ENCODE data around the gene FOXK2. TPM values are rescaled to one million over a fixed set of nuclear protein-coding genes. Genes with fewer than 3 reads are reported as not detected.
A peak's percentile ranks its signal among the peaks of the same experiment; 100 is the strongest.

FOXK2 gene
- total RNA-seq, 1 experiment from 2014 or later, result 57.7 TPM

- no peak for TF ChIP-seq STAT6 (CRISPR knock-in tag; conservative IDR thresholded peaks at IDR 0.05; ENCODE audit: low read depth)
Measured at GRCh38 chr17:82605939-82606600, 86.5 kb downstream of the FOXK2 start (continued).

GRCh38 chr17:82608816-82609215 lies 89.3 kb downstream of the FOXK2 start:
- DNase-seq (ENCODE audit: low spot score) (no peak), ATAC-seq (no peak)
- TF ChIP-seq PREB (CRISPR knock-in tag; IDR thresholded peaks at IDR 0.05; ENCODE audit: borderline replicate concordance) (no peak), PRRX2 (CRISPR knock-in tag; IDR thresholded peaks at IDR 0.05) (no peak), ZNF396 (CRISPR knock-in tag; IDR thresholded peaks at IDR 0.05; ENCODE audit: borderline replicate concordance) (no peak), CREM (CRISPR knock-in tag; IDR thresholded peaks at IDR 0.05) (no peak), FOXP4 (CRISPR knock-in tag; IDR thresholded peaks at IDR 0.05) (no peak), SMAD3 (CRISPR knock-in tag; IDR thresholded peaks at IDR 0.05; ENCODE audit: borderline replicate concordance) (no peak), ZNF425 (CRISPR knock-in tag; conservative IDR thresholded peaks at IDR 0.05) (no peak), JAZF1 (CRISPR knock-in tag; IDR thresholded peaks at IDR 0.05) (no peak), ZNF219 (CRISPR knock-in tag; IDR thresholded peaks at IDR 0.05; ENCODE audit: borderline replicate concordance) (no peak), IRF2 (CRISPR knock-in tag; IDR thresholded peaks at IDR 0.05; ENCODE audit: borderline replicate concordance, low read depth) (no peak)
- no peaks in the 10 kb centered on the region for H3K9me3 Mint-ChIP-seq
- peaks cover 55% of the 10 kb centered on the region for H3K36me3 Mint-ChIP-seq
- peaks cover 7% of the 10 kb centered on the region for H3K4me1 Mint-ChIP-seq
- ChIA-PET CTCF (interaction anchor here (0.6 to 1.0 kb wide), 2 partner anchors 9 to 87 kb away, joined by 3 read pairs; no protein-coding TSS in a partner anchor), POLR2A (no interaction called here)
- no peak overlapping the region for H3K4me3 Mint-ChIP-seq
- peak overlapping the region; percentile 2; the same call in 1 of the 2 replicates for H3K27ac Mint-ChIP-seq
- no peaks in the 10 kb centered on the region for H3K27me3 Mint-ChIP-seq (ENCODE audit: low read depth)

- Mint-ChIP-seq H3K36me3 (peaks cover 51% of the 10 kb centered on the region), H3K4me1 (peaks cover 8% of the 10 kb centered on the region), H3K27ac (0 out of 2 replicates have a peak overlapping the region, but pooled peaks have one; percentile 57), H3K27me3 (ENCODE audit: low read depth) (no peaks in the 10 kb centered on the region), H3K9me3 (no peaks in the 10 kb centered on the region), H3K4me3 (no peak overlapping the region)
- POLR2A ChIA-PET, result no interaction called here
- DNase-seq (ENCODE audit: low spot score), result no peak
- no peak for ATAC-seq
- CTCF ChIA-PET, result interaction anchor here (1.0 to 1.3 kb wide), 2 partner anchors 10 to 185 kb away, joined by 3 to 4 read pairs; no protein-coding TSS in a partner anchor
- no peak for TF ChIP-seq NR1H2 (CRISPR knock-in tag; IDR thresholded peaks at IDR 0.05)
- TF ChIP-seq ZBTB43 (CRISPR knock-in tag; IDR thresholded peaks at IDR 0.05), result no peak
- TF ChIP-seq ZNF425 (CRISPR knock-in tag; conservative IDR thresholded peaks at IDR 0.05), result no peak
- no peak for TF ChIP-seq ELF4 (CRISPR knock-in tag; IDR thresholded peaks at IDR 0.05; ENCODE audit: low read depth)
- TF ChIP-seq GTF2I (CRISPR knock-in tag; conservative IDR thresholded peaks at IDR 0.05), result no peak
- no peak for TF ChIP-seq TP53 (CRISPR knock-in tag; IDR thresholded peaks at IDR 0.05)
- no peak for TF ChIP-seq FOXJ3 (CRISPR knock-in tag; IDR thresholded peaks at IDR 0.05; ENCODE audit: borderline replicate concordance)
- no peak for TF ChIP-seq ZNF219 (CRISPR knock-in tag; IDR thresholded peaks at IDR 0.05; ENCODE audit: borderline replicate concordance)
- TF ChIP-seq E2F1 (CRISPR knock-in tag; IDR thresholded peaks at IDR 0.05), result no peak
- no peak for TF ChIP-seq NFYB (CRISPR knock-in tag; conservative IDR thresholded peaks at IDR 0.05; ENCODE audit: low read depth)
Measured at GRCh38 chr17:82609655-82610054, 90.1 kb downstream of the FOXK2 start.

Data from WTC11 (cell line).